ENCODE measurements around the gene GJB2.

GJB2 gene

DNA sequence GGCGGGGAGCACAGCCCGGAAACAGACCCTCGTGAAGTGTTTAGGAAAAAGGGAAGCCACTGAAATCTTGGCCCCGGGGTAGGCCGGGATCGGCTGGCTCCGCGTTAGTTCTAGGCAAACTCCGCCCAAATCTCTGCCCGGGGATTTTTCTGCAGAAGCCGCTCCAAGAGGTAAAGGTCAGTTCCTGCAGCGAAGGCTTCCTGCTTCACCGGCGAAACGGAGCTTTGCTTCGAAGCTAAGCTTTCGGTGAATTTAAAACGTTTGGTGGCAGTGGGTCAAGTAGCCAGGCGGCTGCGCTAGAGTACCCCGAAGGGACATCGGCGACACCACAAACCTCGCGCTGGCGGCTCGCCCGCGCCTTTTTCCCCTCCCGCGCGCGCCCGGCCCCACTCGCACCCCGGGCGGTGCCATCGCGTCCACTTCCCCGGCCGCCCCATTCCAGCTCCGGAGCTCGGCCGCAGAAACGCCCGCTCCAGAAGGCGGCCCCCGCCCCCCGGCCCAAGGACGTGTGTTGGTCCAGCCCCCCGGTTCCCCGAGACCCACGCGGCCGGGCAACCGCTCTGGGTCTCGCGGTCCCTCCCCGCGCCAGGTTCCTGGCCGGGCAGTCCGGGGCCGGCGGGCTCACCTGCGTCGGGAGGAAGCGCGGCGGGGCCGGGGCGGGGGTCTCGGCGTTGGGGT lies 441 bp downstream of the GJB2 start:
- H3K9me3 ChIP-seq (ENCODE audit: control insufficient read depth, insufficient read depth, low read length): no peaks in the 10 kb centered on the region
- no peak overlapping the region for H3K9ac ChIP-seq (ENCODE audit: low read depth, low read length)
- H3K27ac ChIP-seq (ENCODE audit: low read depth, low read length): no peak overlapping the region
- H3K4me3 ChIP-seq (ENCODE audit: low read depth, low read length): peak overlapping the region; percentile 55
- H3K4me1 ChIP-seq (ENCODE audit: control insufficient read depth, insufficient read depth, low read length): peaks cover 18% of the 10 kb centered on the region
- H3K36me3 ChIP-seq (ENCODE audit: control insufficient read depth, insufficient read depth, low read length): no peaks in the 10 kb centered on the region
- peaks cover 95% of the 10 kb centered on the region for H3K27me3 ChIP-seq (ENCODE audit: control insufficient read depth, insufficient read depth, low read length)

DNA sequence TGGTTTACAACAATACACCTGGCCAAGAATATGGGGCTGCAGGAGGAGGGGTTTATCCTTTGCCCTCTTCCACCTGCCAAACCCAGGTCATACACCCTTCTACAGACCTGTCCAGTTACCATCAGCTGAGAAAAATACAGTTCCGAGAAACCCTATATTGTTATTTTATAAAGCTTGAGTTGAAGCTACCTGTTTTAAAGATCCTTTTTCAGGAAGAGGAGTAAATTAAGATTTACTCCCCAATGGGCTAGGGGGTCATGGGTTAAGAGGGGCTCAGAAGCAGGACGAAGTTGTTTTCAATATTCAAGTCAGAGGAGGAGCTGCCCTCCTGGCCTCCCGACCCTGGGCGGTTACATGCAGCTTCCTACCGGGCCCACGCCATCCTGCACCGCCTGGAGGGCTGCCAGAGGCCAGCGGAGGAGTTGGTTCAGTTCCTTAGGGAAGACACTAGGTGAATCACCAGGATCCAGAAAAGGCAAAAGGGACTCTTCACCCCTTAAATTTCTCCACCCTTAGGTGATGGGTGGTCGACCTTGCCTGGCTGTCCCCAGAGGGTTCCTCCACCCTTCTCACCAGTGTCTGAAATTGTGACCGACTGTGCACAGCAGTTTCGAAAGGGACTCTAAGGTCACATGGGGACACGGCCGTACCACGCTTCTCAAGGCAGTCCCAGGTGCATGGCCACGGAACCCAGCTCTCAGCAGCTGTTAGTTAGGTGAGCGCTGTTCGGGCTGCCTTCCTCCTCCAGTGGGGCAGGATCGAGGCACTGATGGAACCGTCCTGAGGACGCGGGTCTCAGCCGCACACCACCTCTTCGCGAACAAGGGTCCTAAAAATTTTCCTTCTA lies 1.2 kb downstream of the GJB2 start:
- H3K27me3 ChIP-seq (ENCODE audit: control insufficient read depth, insufficient read depth, low read length): peaks cover 88% of the 10 kb centered on the region
- H3K4me1 ChIP-seq (ENCODE audit: control insufficient read depth, insufficient read depth, low read length): peaks cover 18% of the 10 kb centered on the region
- no peaks in the 10 kb centered on the region for H3K9me3 ChIP-seq (ENCODE audit: control insufficient read depth, insufficient read depth, low read length)
- no peaks in the 10 kb centered on the region for H3K36me3 ChIP-seq (ENCODE audit: control insufficient read depth, insufficient read depth, low read length)
- peak overlapping the region; percentile 55 for H3K4me3 ChIP-seq (ENCODE audit: low read depth, low read length)
- no peak overlapping the region for H3K27ac ChIP-seq (ENCODE audit: low read depth, low read length)
- no peak overlapping the region for H3K9ac ChIP-seq (ENCODE audit: low read depth, low read length)

DNA sequence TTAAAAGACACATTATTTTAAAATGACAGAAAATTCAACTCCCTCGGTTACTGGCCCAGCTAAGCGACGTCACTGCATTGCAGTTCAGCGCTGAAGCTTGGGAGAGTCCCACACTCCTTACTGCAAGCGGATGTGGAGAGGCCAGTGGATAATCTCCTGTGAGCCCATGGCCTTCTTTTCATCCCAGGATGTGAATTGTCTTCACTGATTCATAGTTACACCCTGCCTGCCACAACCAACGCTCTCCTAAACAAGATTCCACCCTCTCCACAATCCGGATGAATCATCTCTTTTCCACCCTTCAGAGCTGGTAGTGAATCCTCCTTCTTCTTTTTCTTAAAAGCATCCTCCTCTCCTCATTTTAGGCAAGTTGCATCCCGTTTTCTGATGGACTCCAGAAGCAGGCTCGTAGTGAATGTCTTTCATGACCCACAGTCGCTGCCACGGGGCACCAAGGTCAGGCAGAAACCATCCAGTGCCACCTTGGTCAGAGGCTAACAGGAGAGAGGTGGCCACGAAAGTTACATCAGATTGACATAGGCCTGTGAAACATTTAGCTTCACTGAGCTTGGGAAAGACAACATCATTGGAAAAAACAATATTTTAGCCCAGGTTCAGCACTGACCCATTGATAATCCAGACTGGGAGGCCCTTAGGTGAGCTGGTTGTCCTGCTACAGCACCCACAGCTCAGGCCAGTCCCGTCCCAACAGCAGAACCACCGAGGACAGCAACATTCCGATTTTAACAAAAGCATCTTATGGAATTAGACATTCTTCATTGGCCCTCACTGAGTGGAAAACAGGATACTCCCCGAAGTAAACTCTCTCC lies 2.0 kb downstream of the GJB2 start:
- H3K27ac ChIP-seq (ENCODE audit: low read depth, low read length): no peak overlapping the region
- H3K4me1 ChIP-seq (ENCODE audit: control insufficient read depth, insufficient read depth, low read length): peaks cover 18% of the 10 kb centered on the region
- H3K36me3 ChIP-seq (ENCODE audit: control insufficient read depth, insufficient read depth, low read length): no peaks in the 10 kb centered on the region
- H3K9ac ChIP-seq (ENCODE audit: low read depth, low read length): no peak overlapping the region
- peaks cover 80% of the 10 kb centered on the region for H3K27me3 ChIP-seq (ENCODE audit: control insufficient read depth, insufficient read depth, low read length)
- no peaks in the 10 kb centered on the region for H3K9me3 ChIP-seq (ENCODE audit: control insufficient read depth, insufficient read depth, low read length)
- no peak overlapping the region for H3K4me3 ChIP-seq (ENCODE audit: low read depth, low read length)

DNA sequence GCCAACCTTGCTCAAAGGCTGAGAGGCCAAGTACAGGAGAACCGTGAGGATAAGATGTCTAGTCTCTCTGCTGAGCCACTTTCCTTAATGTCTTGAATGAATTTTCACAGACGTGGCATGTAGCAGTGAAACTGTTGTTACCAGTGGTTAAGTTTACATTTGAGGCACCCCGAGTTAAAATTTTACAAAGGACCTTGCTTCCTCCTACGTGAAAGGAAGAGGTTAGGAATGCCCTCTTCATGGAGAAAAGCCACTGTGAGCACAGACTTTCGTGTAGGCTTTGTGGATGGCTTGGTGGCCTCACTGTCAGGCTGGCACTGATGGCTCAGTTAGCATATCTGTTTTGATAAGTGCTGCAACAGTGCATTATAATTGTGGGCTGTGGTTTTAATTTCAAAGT lies 2.7 kb downstream of the GJB2 start:
- no peak overlapping the region for H3K27ac ChIP-seq (ENCODE audit: low read depth, low read length)
- H3K9ac ChIP-seq (ENCODE audit: low read depth, low read length): no peak overlapping the region
- peaks cover 18% of the 10 kb centered on the region for H3K4me1 ChIP-seq (ENCODE audit: control insufficient read depth, insufficient read depth, low read length)
- H3K27me3 ChIP-seq (ENCODE audit: control insufficient read depth, insufficient read depth, low read length): peaks cover 75% of the 10 kb centered on the region
- H3K4me3 ChIP-seq (ENCODE audit: low read depth, low read length): no peak overlapping the region
- H3K36me3 ChIP-seq (ENCODE audit: control insufficient read depth, insufficient read depth, low read length): no peaks in the 10 kb centered on the region
- no peaks in the 10 kb centered on the region for H3K9me3 ChIP-seq (ENCODE audit: control insufficient read depth, insufficient read depth, low read length)

DNA sequence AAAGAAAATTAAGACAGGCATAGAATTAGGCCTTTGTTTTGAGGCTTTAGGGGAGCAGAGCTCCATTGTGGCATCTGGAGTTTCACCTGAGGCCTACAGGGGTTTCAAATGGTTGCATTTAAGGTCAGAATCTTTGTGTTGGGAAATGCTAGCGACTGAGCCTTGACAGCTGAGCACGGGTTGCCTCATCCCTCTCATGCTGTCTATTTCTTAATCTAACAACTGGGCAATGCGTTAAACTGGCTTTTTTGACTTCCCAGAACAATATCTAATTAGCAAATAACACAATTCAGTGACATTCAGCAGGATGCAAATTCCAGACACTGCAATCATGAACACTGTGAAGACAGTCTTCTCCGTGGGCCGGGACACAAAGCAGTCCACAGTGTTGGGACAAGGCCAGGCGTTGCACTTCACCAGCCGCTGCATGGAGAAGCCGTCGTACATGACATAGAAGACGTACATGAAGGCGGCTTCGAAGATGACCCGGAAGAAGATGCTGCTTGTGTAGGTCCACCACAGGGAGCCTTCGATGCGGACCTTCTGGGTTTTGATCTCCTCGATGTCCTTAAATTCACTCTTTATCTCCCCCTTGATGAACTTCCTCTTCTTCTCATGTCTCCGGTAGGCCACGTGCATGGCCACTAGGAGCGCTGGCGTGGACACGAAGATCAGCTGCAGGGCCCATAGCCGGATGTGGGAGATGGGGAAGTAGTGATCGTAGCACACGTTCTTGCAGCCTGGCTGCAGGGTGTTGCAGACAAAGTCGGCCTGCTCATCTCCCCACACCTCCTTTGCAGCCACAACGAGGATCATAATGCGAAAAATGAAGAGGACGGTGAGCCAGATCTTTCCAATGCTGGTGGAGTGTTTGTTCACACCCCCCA lies 3.8 kb downstream of the GJB2 start:
- H3K4me1 ChIP-seq (ENCODE audit: control insufficient read depth, insufficient read depth, low read length): peaks cover 12% of the 10 kb centered on the region
- H3K4me3 ChIP-seq (ENCODE audit: low read depth, low read length): no peak overlapping the region
- H3K27ac ChIP-seq (ENCODE audit: low read depth, low read length): no peak overlapping the region
- no peaks in the 10 kb centered on the region for H3K36me3 ChIP-seq (ENCODE audit: control insufficient read depth, insufficient read depth, low read length)
- no peak overlapping the region for H3K9ac ChIP-seq (ENCODE audit: low read depth, low read length)
- peaks cover 64% of the 10 kb centered on the region for H3K27me3 ChIP-seq (ENCODE audit: control insufficient read depth, insufficient read depth, low read length)
- H3K9me3 ChIP-seq (ENCODE audit: control insufficient read depth, insufficient read depth, low read length): no peaks in the 10 kb centered on the region

DNA sequence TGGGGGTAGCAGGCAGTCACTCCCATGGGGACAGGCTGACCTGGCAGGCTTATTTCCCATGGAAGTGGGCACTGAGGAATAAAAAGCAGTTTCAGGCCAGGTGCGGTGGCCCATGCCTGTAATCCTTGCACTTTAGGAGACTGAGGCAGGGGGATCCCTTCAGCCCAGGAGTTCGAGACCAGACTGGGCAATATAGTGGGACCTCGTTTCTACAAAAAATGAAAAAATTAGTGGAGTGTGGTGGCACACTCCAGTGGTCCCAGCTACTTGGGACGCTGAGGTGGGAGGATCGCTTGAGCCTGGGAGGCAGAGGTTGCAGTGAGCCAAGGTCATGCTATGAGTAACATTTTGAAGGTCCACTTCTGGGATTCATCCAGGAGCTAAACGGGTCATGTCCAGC lies 6.0 kb downstream of the GJB2 start:
- Histone ChIP-seq H3K9ac (ENCODE audit: low read depth, low read length) (no peak overlapping the region), H3K27me3 (ENCODE audit: control insufficient read depth, insufficient read depth, low read length) (peaks cover 43% of the 10 kb centered on the region)

DNA sequence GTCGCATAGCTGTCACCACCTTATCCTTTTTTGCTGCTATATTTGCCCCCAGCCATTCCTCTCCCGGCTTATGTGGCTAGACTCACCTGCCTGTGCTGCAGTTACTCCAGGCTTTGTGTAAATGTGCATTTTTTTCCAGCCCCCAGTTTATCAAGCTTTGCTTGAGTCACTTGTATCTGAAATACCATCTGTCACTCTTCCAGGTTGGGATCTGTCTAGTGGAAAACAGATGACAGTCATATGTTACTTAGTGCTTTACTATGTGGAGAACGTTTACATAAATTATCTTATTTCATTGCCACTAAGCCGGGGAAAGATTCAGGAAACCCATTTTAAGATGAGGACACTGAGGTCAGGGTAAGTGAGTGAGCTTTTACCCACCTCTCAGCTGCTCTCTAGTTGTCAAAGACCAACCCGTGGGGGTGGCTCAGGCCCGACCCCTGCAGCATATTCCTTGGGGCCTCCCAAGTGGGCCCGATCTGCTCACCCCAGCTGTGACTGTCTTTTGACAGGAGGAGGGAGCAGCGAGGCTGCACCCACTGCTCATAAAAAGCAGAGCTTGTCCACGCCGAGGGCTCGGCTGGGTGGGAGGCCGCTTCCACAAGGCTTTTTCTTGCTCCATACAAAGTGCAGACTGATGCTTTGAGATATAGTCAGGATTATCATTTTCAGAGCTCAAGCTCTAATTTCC lies 7.2 kb downstream of the GJB2 start:
- no peak overlapping the region for H3K4me3 ChIP-seq (ENCODE audit: low read depth, low read length)
- no peaks in the 10 kb centered on the region for H3K36me3 ChIP-seq (ENCODE audit: control insufficient read depth, insufficient read depth, low read length)
- peaks cover 30% of the 10 kb centered on the region for H3K27me3 ChIP-seq (ENCODE audit: control insufficient read depth, insufficient read depth, low read length)
- no peak overlapping the region for H3K9ac ChIP-seq (ENCODE audit: low read depth, low read length)
- H3K9me3 ChIP-seq (ENCODE audit: control insufficient read depth, insufficient read depth, low read length): no peaks in the 10 kb centered on the region
- H3K4me1 ChIP-seq (ENCODE audit: control insufficient read depth, insufficient read depth, low read length): no peaks in the 10 kb centered on the region
- no peak overlapping the region for H3K27ac ChIP-seq (ENCODE audit: low read depth, low read length)

More for the DNA sequence above, 6.0 kb downstream of the GJB2 start:
- no peaks in the 10 kb centered on the region for H3K36me3 ChIP-seq (ENCODE audit: control insufficient read depth, insufficient read depth, low read length)
- peaks cover 4% of the 10 kb centered on the region; the same call in 1 of the 2 replicates for H3K4me1 ChIP-seq (ENCODE audit: control insufficient read depth, insufficient read depth, low read length)
- no peaks in the 10 kb centered on the region for H3K9me3 ChIP-seq (ENCODE audit: control insufficient read depth, insufficient read depth, low read length)
- no peak overlapping the region for H3K4me3 ChIP-seq (ENCODE audit: low read depth, low read length)
- H3K27ac ChIP-seq (ENCODE audit: low read depth, low read length): no peak overlapping the region

DNA sequence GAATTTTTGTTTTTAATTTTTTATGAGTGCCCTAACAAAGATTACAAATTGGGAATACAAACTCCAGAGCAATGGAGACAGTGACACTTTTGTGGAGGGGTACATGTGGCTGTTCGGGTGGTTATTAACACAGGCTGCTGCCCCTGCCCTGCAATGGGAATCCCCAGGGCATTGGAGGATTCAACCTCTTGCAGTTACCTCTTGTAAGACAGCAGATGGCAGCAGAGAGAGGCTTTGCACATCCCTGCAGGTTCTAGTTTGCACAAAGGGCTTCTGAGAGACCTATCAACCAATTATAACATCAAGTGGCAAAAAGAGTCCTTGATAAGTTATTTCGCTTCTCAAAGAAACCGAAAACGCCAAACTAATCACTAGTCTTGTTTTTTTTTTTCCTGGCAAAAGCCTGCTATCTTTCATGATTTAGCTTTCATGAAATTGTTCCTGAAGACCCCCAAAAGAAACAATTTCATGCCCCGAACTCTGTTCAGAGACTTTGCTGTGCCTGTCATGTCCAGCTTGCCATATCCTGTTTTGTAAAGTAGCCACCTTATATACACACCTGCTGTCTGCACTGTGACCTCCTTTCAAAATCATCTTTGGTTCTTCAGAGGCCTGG lies 10.4 kb downstream of the GJB2 start:
- Histone ChIP-seq H3K4me3 (ENCODE audit: low read depth, low read length) (no peak overlapping the region), H3K27me3 (ENCODE audit: control insufficient read depth, insufficient read depth, low read length) (0 out of 2 replicates have a peak, but pooled peaks cover 2% of the 10 kb centered on the region), H3K9ac (ENCODE audit: low read depth, low read length) (no peak overlapping the region)

DNA sequence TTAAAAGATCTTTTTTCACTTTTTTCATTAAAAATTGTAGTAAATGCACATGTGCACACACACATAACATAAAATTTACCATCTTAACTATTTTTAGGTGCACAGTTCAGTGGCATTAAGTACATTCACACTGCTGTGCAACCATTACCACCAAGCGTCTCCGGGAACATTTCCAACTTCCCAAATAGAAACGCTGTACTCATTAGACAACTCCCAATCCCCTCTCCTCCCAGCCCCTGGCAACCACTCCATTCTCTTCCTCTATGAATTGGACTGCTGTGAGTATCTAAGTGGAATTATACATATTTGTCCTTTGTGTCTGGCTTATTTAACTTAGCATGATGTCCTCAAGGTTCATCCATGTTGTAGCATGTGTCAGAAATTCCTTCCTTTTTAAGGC lies 11.6 kb downstream of the GJB2 start:
- Histone ChIP-seq H3K27me3 (ENCODE audit: control insufficient read depth, insufficient read depth, low read length) (0 out of 2 replicates have a peak, but pooled peaks cover 2% of the 10 kb centered on the region), H3K27ac (ENCODE audit: low read depth, low read length) (no peak overlapping the region), H3K4me3 (ENCODE audit: low read depth, low read length) (no peak overlapping the region)

More for the DNA sequence above, 10.4 kb downstream of the GJB2 start:
- Histone ChIP-seq H3K9me3 (ENCODE audit: control insufficient read depth, insufficient read depth, low read length) (no peaks in the 10 kb centered on the region), H3K27ac (ENCODE audit: low read depth, low read length) (no peak overlapping the region), H3K4me1 (ENCODE audit: control insufficient read depth, insufficient read depth, low read length) (no peaks in the 10 kb centered on the region), H3K36me3 (ENCODE audit: control insufficient read depth, insufficient read depth, low read length) (no peaks in the 10 kb centered on the region)

More for the DNA sequence above, 11.6 kb downstream of the GJB2 start:
- Histone ChIP-seq H3K9me3 (ENCODE audit: control insufficient read depth, insufficient read depth, low read length) (no peaks in the 10 kb centered on the region), H3K36me3 (ENCODE audit: control insufficient read depth, insufficient read depth, low read length) (no peaks in the 10 kb centered on the region), H3K9ac (ENCODE audit: low read depth, low read length) (no peak overlapping the region), H3K4me1 (ENCODE audit: control insufficient read depth, insufficient read depth, low read length) (no peaks in the 10 kb centered on the region)

All from HUES48 (cell line).